DOHH2 (cell line): Measurements from ENCODE around the gene SFTPB.

Source experiments
- CTCF ChIP-seq: fragments of 200-600 bp; sonication (generic); IDR thresholded peaks from one replicate; pipeline ENCODE4 v1.5.1; 2014; ENCODE audit warnings: antibody characterized with exemption, mild to moderate bottlenecking, low read depth, low read length; ENCODE audit not compliant: poor library complexity, severe bottlenecking
- EZH2phosphoT487 ChIP-seq: fragments of 200-600 bp; sonication (generic); IDR thresholded peaks from 2 replicates; pipeline ENCODE4 v1.6.1; 2017; ENCODE audit warnings: borderline replicate concordance, mild to moderate bottlenecking, antibody characterized with exemption, low read length, moderate library complexity, mixed read lengths

- TF ChIP-seq CTCF (no peak), EZH2phosphoT487 (no peak)
Measured at GRCh38 chr2:85651097-85651496, 16.9 kb downstream of the SFTPB start.
